ENCODE measurements around the gene HYKK. TPM values are rescaled to one million over a fixed set of nuclear protein-coding genes. Genes with fewer than 3 reads are reported as not detected.

HYKK gene
- total RNA-seq, 1 experiment from 2014 or later, result 3.1 TPM

GRCh38 chr15:78573416-78573815 lies 66.0 kb downstream of the HYKK start:
- CTCF ChIA-PET, result no interaction called here
- H3K27me3 Mint-ChIP-seq (ENCODE audit: low read depth), result no peaks in the 10 kb centered on the region
- H3K4me1 Mint-ChIP-seq, result peaks cover 7% of the 10 kb centered on the region
- H3K36me3 Mint-ChIP-seq, result no peaks in the 10 kb centered on the region
- ATAC-seq, result no peak
- TF ChIP-seq JUN (CRISPR knock-in tag; IDR thresholded peaks at IDR 0.05), result no peak
- no peak for TF ChIP-seq ESRRA (CRISPR knock-in tag; IDR thresholded peaks at IDR 0.05; ENCODE audit: borderline replicate concordance)
- no peak for TF ChIP-seq ZNF512 (CRISPR knock-in tag; IDR thresholded peaks at IDR 0.05; ENCODE audit: borderline replicate concordance)
- TF ChIP-seq PRRX2 (CRISPR knock-in tag; IDR thresholded peaks at IDR 0.05), result no peak
- no peak for TF ChIP-seq ZNF671 (CRISPR knock-in tag; IDR thresholded peaks at IDR 0.05)
- TF ChIP-seq IRF1 (CRISPR knock-in tag; IDR thresholded peaks at IDR 0.05), result no peak
- TF ChIP-seq NR3C1 (CRISPR knock-in tag; conservative IDR thresholded peaks at IDR 0.05; ENCODE audit: low read depth), result no peak
- no peak for TF ChIP-seq ELF4 (CRISPR knock-in tag; IDR thresholded peaks at IDR 0.05; ENCODE audit: low read depth)
- no peak for TF ChIP-seq MAX (CRISPR knock-in tag; IDR thresholded peaks at IDR 0.05)
- no peak for TF ChIP-seq MLX (CRISPR knock-in tag; IDR thresholded peaks at IDR 0.05)
- TF ChIP-seq FOXK1 (CRISPR knock-in tag; IDR thresholded peaks at IDR 0.05), result no peak
- TF ChIP-seq ZNF425 (CRISPR knock-in tag; conservative IDR thresholded peaks at IDR 0.05), result no peak
- TF ChIP-seq IRF2 (CRISPR knock-in tag; IDR thresholded peaks at IDR 0.05; ENCODE audit: borderline replicate concordance, low read depth), result no peak
- no peak for TF ChIP-seq CDX4 (CRISPR knock-in tag; IDR thresholded peaks at IDR 0.05; ENCODE audit: borderline replicate concordance)
- no peak for TF ChIP-seq AR (CRISPR knock-in tag; IDR thresholded peaks at IDR 0.05)
- no peak for TF ChIP-seq TEAD4 (CRISPR knock-in tag; IDR thresholded peaks at IDR 0.05)
- TF ChIP-seq SP1 (CRISPR knock-in tag; conservative IDR thresholded peaks at IDR 0.05), result no peak
- no peak overlapping the region for H3K27ac Mint-ChIP-seq
- no peak for DNase-seq (ENCODE audit: low spot score)
- H3K4me3 Mint-ChIP-seq, result no peak overlapping the region
- POLR2A ChIA-PET, result no interaction called here
- no peaks in the 10 kb centered on the region for H3K9me3 Mint-ChIP-seq

- Mint-ChIP-seq H3K27ac (no peak overlapping the region), H3K4me1 (peaks cover 7% of the 10 kb centered on the region), H3K4me3 (no peak overlapping the region), H3K9me3 (no peaks in the 10 kb centered on the region), H3K36me3 (no peaks in the 10 kb centered on the region), H3K27me3 (ENCODE audit: low read depth) (no peaks in the 10 kb centered on the region)
- ATAC-seq (no peak), DNase-seq (ENCODE audit: low spot score) (no peak)
- CTCF ChIA-PET, result interaction anchor here (0.6 to 2.4 kb wide), 2 partner anchors 9 to 24 kb away, joined by 5 to 10 read pairs; partner anchors contain the start of gene CHRNA5
- POLR2A ChIA-PET, result interaction anchor here (1.5 kb wide), 1 partner anchor 10 kb away, joined by 4 read pairs; the partner anchor contains the start of gene CHRNA5
- TF ChIP-seq ELF4 (CRISPR knock-in tag; IDR thresholded peaks at IDR 0.05; ENCODE audit: low read depth), result no peak
- TF ChIP-seq EMX1 (CRISPR knock-in tag; IDR thresholded peaks at IDR 0.05), result no peak
- no peak for TF ChIP-seq ZNF317 (CRISPR knock-in tag; IDR thresholded peaks at IDR 0.05; ENCODE audit: borderline replicate concordance, low read depth)
- no peak for TF ChIP-seq SOX15 (CRISPR knock-in tag; IDR thresholded peaks at IDR 0.05)
- TF ChIP-seq CDX4 (CRISPR knock-in tag; IDR thresholded peaks at IDR 0.05; ENCODE audit: borderline replicate concordance), result no peak
- TF ChIP-seq ERG (CRISPR knock-in tag; IDR thresholded peaks at IDR 0.05), result no peak
- TF ChIP-seq ZNF138 (CRISPR knock-in tag; conservative IDR thresholded peaks at IDR 0.05), result no peak
- no peak for TF ChIP-seq GRHL2 (CRISPR knock-in tag; IDR thresholded peaks at IDR 0.05; ENCODE audit: insufficient replicate concordance, severe bottlenecking)
- TF ChIP-seq ZNF232 (CRISPR knock-in tag; IDR thresholded peaks at IDR 0.05), result no peak
- no peak for TF ChIP-seq TP53 (CRISPR knock-in tag; IDR thresholded peaks at IDR 0.05)
- no peak for TF ChIP-seq NFYB (CRISPR knock-in tag; conservative IDR thresholded peaks at IDR 0.05; ENCODE audit: low read depth)
These were observed 67.6 kb downstream of the HYKK start for GRCh38 chr15:78574944-78575343.

All from WTC11 (cell line).